HUDEP-2 (cell line): Measurements from ENCODE around the gene ADH7.

Source experiments
- DNase-seq, 76 experiments: peaks; one replicate each; lab custom pipeline; 2025; ENCODE audit not compliant: unreplicated experiment in 76 of 76; lab: John Stamatoyannopoulos, UW

The ADH7 gene

DNA sequence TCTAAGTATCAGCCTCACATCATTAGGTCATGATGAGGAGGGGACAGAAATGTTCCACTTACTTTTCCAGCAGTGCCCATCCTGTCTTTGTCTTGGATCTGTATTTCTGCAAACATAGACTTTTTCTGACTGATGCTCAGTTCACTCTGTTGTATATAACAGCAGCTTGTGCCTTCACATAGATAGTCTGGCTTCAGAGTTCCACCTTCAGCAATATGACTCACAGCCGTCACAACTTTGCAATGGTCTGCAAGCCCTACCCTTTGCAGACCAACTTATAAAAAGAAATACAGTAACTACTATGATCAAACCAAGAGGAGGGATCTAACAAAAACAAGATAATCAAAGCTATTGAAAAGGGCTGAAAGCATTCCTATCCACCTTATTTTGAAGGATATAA is at the start of gene ADH7:
TSS of gene ADH7 (minus strand) at position 189 of the 400 bp plus-strand sequence. CDS start at position 80, 109 bp downstream.
- DNase-seq = no peak

GRCh38 chr4:99483636-99484035 is 48.5 kb upstream of the ADH7 start:
- no peak for DNase-seq

GRCh38 chr4:99473131-99473530 is 38.0 kb upstream of the ADH7 start:
- DNase-seq = no peak

DNA sequence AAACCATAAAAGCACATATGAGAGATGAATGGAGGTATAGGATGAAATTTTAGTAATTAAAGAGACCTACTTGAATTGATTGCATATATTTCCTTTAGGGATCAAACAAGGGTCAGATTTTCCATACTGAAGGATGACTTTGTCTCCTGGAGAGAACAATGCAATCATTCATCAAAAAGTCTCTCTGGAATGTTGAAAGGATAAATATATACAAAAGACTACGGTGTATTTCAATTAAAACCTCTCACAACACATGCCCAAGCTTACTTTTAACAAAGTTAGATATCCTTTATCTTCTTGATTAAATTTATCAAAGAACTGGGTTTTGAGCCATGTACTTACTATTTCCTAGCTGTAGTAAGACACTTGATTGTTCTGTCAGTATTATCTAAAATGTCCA is 36.8 kb upstream of the ADH7 start:
- no peak for DNase-seq

DNA sequence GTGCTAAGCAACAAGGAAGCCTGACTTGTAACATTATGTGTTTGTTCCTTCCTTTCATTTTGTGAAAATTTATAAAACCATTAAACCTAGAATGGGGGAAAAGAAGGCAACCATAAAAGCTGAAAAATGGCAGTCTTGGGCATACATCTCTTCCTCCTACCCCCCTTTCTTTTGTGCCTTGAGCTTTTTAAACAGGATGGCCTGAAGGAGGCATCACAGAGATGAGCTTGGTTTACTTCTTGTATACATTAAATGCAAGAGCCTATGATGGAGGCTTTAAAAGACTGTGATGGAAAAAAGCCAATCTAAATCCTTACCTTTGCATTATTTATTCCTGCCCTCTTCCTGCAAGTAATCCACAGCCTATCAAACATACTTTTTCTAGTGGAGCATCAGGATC is 36.2 kb upstream of the ADH7 start:
- no peak for DNase-seq

DNA sequence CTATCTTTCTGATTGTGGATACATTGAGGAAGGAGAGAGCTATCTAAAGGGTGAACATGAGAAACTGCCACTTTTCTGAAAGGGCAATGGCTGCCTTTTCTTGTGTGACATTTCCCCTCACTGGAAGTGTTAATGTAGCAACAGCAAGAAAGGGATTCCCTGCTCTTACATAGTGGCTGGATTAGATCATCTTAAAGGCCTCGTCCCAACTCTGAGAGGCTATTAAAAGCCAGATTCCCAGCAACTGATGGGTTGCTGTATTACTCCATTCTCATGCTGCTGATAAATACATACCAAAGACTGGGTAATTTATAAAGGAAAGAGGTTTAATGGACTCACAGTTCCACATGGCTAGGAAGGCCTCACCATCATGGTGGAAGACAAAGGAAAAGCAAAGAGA is 33.7 kb upstream of the ADH7 start:
- no peak for DNase-seq

GRCh38 chr4:99467887-99468286 is 32.7 kb upstream of the ADH7 start:
- no peak for DNase-seq

DNA sequence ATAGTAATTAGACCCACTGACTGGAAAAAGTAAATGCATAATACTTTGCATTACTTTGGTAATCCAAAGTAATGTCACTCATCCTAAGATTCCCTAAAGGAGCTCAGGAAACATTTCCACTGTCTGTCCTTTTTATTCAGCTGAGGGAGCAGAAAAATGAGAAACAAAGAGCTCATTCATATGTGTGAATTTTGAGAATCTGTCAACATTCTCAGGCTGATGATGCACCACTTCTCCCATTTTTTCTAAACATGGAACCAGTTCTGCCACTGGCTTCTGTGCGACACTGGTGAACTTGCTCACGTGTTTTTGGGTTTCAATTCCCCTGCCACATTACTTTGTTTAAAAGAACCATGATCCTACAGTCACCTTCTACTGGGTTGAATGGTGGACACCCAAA is 28.4 kb upstream of the ADH7 start:
- no peak for DNase-seq

GRCh38 chr4:99462875-99463464 is 27.8 kb upstream of the ADH7 start:
- DNase-seq = peak in 36 of 76 experiments; percentile 0 to 56 (median 18)

DNA sequence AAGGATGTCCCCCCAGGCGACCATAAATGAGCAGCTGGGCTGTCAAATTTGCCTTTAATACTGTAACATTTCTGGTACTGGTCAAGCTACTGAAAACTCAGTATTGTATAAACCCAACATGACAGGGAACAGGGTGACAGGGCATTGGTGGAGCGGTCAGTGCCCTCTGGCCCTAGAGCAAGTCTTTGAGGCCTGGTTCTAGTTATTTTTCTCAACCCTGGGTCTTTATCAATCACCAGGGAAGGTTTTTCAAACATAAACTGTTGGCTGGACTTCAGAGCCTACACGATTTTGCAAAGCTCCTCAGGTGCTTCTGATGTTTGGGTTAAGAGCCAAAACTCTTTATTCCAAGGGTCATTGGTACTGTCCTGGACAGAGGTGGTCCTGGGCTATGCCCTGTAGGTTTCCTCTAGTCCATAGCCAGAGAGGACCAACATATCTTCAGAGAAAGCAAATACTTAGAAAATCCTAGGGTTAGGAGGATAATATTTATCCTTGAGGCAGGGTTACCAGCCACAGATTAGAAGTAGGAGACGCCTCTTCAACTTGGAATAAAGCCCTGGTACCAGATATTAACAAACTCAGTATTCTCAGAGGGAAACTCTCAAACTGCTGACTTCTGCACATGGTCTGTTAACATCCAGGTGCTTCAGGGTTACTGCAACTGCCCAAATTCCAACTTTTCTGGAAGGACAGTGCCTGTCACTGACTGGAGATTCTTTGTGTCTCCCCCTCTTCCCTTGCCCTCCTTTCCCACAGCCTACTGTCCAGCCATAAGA is 26.7 kb upstream of the ADH7 start:
- DNase-seq = no peak

GRCh38 chr4:99459546-99460042 is 24.5 kb upstream of the ADH7 start:
- no peak for DNase-seq

- DNase-seq = no peak
Measured at GRCh38 chr4:99458911-99459447, 23.8 kb upstream of the ADH7 start.

- DNase-seq = no peak
Measured at GRCh38 chr4:99457676-99458075, 22.5 kb upstream of the ADH7 start.

GRCh38 chr4:99457270-99457669 is 22.1 kb upstream of the ADH7 start:
- no peak for DNase-seq

- DNase-seq = no peak
Measured at GRCh38 chr4:99447513-99447912, 12.4 kb upstream of the ADH7 start.

GRCh38 chr4:99447079-99447478 is 11.9 kb upstream of the ADH7 start:
- DNase-seq = no peak

GRCh38 chr4:99438405-99438780 is 3.3 kb upstream of the ADH7 start:
- DNase-seq = no peak

- DNase-seq = no peak
Measured at GRCh38 chr4:99437723-99438404, 2.7 kb upstream of the ADH7 start.

- no peak for DNase-seq
Measured at GRCh38 chr4:99436976-99437722, 2.0 kb upstream of the ADH7 start.

- DNase-seq = no peak
Measured at GRCh38 chr4:99436462-99436861, 1.3 kb upstream of the ADH7 start.

DNA sequence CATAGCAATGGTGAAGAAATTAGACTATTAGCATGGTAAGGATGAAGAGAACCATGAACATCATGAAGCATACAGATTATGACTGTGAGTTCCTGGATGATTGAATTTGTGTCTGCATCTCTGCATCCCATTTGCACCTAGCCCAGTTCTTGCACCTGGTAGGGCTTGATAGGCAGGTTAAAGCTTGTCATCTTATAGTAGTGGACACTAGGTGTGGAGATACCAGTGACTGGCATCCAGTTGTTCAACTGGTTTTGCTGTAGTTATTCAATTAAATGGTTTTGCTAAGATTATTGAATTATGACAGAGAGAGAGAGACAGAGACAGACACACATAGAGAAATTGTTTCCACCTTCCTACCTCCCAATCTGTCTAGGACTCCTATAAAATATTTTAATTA is 5.0 kb downstream of the ADH7 start:
- DNase-seq = no peak
